Left cardiac atrium (tissue), 4 donors: ENCODE measurements around the gene COL5A1. TPM values are rescaled to one million over a fixed set of nuclear protein-coding genes. Genes with fewer than 3 reads are reported as not detected.

ENCODE experiments used
- ATAC-seq, 2 donors: fragments of 200-7000 bp; cut with Tn5 transposase; one replicate each; pipeline ENCODE4 v1.9.1; 2020; ENCODE audit warnings: mild to moderate bottlenecking in 2 of 2, moderate library complexity in 2 of 2
- DNase-seq: peaks from one replicate; pipeline ENCODE4 v3.0.0-alpha.2; 2020
- intact Hi-C, 2 donors: fragments of 100-400 bp; cut with DNase I; formaldehyde crosslinking; loops; one replicate each; pipeline versions ENCODE4 v1.14.1 to v1.15.1; 2022 to 2023
- total RNA-seq, 2 donors: library from RNA; stranded (reverse); fragmentation: NEBNext Ultra II Directional; extraction: Animal tissue kit (Norgen Biotek cat#: 25700); gene quantifications; one replicate each; pipeline ENCODE4 v1.2.1, GENCODE V29; 2021
- donor health status: DM: no; HTN: yes; CAD: no.
- donor health status: DM: no; HTN: yes; CAD: no; lungs with severe emphysema.
- donor health status: DM: yes; HTN: yes; CAD: no.
- donor health status: Dilated cardiomyopathy.

COL5A1 gene
- total RNA-seq, 2 donors from 2014 or later: 29.8 to 35.2 TPM

- intact Hi-C loops: no loop called here
- ATAC-seq (no peak), DNase-seq (no peak)
Measured at GRCh38 chr9:134826336-134827285, 185.0 kb downstream of the COL5A1 start.

- no peak for ATAC-seq
- DNase-seq: no peak
- intact Hi-C loops: no loop called here
Measured at GRCh38 chr9:134827559-134827958, 186.0 kb downstream of the COL5A1 start.

GRCh38 chr9:134827993-134828392 lies 186.4 kb downstream of the COL5A1 start:
- ATAC-seq (no peak), DNase-seq (no peak)
- intact Hi-C loops: no loop called here

- intact Hi-C loops: no loop called here
- no peak for ATAC-seq
Measured at GRCh38 chr9:134828892-134829291, 187.3 kb downstream of the COL5A1 start.

GRCh38 chr9:134829356-134829937 lies 187.8 kb downstream of the COL5A1 start:
- intact Hi-C loops: no loop called here
- no peak for DNase-seq
- no peak for ATAC-seq

More at GRCh38 chr9:134828892-134829291, 187.3 kb downstream of the COL5A1 start:
- DNase-seq: no peak

- no peak for ATAC-seq
- DNase-seq: no peak
- intact Hi-C loops: no loop called here
Measured at GRCh38 chr9:134830126-134830525, 188.5 kb downstream of the COL5A1 start.

- ATAC-seq (no peak), DNase-seq (no peak)
- intact Hi-C loops: no loop called here
Measured at GRCh38 chr9:134830926-134831720, 189.5 kb downstream of the COL5A1 start.

- ATAC-seq (no peak), DNase-seq (no peak)
- intact Hi-C loops: no loop called here
Measured at GRCh38 chr9:134832471-134832870, 190.9 kb downstream of the COL5A1 start.

GRCh38 chr9:134833294-134833880 lies 191.8 kb downstream of the COL5A1 start:
- intact Hi-C loops: no loop called here
- no peak for DNase-seq
- ATAC-seq: no peak

- DNase-seq: no peak
- intact Hi-C loops: no loop called here
- no peak for ATAC-seq
Measured at GRCh38 chr9:134834217-134834956, 192.8 kb downstream of the COL5A1 start.

- intact Hi-C loops: no loop called here
- DNase-seq: no peak
- peak; percentile 2 to 3 for ATAC-seq
Measured at GRCh38 chr9:134834957-134835419, 193.4 kb downstream of the COL5A1 start.

- ATAC-seq: peak; percentile 38 to 85
- no peak for DNase-seq
- intact Hi-C loops: no loop called here
Measured at GRCh38 chr9:134835448-134835847, 193.8 kb downstream of the COL5A1 start.

GRCh38 chr9:134835987-134836386 lies 194.4 kb downstream of the COL5A1 start:
- intact Hi-C loops: no loop called here
- DNase-seq (no peak), ATAC-seq (no peak)

GRCh38 chr9:134836406-134836970 lies 194.9 kb downstream of the COL5A1 start:
- DNase-seq (no peak), ATAC-seq (no peak)
- intact Hi-C loops: no loop called here

- ATAC-seq (no peak), DNase-seq (no peak)
- intact Hi-C loops: no loop called here
Measured at GRCh38 chr9:134837529-134837928, 195.9 kb downstream of the COL5A1 start.

GRCh38 chr9:134838651-134839454 lies 197.2 kb downstream of the COL5A1 start:
- ATAC-seq (no peak), DNase-seq (peak; percentile 5)
- intact Hi-C loops: no loop called here

GRCh38 chr9:134839455-134840125 lies 198.0 kb downstream of the COL5A1 start:
- intact Hi-C loops: no loop called here
- ATAC-seq (no peak), DNase-seq (no peak)
